ENCODE data around the gene OR2C3.
"Not testable (repeated sequence)": the region's sequence is repeated elsewhere in the genome, so short reads cannot be mapped to it uniquely, and the experiment has no call there.

Gene OR2C3

DNA sequence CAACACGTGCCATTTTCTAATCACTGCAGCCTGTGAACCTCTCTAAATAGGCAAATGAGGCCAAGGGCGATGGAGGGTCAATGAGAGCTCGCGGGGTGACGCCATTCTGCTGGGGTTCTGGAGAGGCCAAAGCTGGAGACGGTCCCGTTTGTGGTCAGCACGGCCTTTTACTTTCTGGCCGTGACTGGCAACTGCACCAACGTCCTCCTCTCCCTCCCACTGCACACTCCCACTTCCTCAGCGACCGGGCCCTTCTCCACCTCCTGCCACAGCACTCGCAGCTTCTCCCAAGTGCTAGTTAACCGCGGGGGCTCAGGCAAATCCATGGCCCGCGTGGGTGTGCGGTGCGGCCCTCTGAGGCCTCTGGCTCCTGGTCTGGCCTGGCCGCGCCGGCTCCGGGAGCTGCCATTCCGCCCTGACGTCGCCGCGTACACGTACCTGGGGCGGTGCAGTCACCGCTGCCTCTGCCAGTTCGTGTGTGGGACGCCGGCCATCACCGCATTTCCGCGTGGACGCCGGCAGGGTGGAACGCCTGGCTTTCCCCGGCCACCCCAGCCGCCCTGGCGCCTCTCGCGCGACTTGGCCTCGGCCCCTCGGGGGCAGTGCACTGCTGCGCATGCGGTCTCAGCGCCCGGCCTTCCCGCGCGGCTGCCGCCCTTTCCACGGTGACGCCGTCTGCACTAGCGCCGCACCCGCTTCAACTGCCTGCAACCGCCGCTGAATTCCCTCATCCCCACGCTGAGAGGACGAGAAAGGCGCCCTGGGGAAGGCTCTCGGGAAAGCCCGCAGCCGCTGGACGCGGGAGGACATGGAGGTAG, 18.2 kb downstream of the OR2C3 start:
- DNase-seq, result no peak

GRCh38 chr1:247506831-247507230, 29.4 kb downstream of the OR2C3 start:
- no peak for DNase-seq

- no peak for DNase-seq
Observed at GRCh38 chr1:247500865-247501264, 35.4 kb downstream of the OR2C3 start.

GRCh38 chr1:247496581-247497285, 39.5 kb downstream of the OR2C3 start:
- DNase-seq, result no peak

DNA sequence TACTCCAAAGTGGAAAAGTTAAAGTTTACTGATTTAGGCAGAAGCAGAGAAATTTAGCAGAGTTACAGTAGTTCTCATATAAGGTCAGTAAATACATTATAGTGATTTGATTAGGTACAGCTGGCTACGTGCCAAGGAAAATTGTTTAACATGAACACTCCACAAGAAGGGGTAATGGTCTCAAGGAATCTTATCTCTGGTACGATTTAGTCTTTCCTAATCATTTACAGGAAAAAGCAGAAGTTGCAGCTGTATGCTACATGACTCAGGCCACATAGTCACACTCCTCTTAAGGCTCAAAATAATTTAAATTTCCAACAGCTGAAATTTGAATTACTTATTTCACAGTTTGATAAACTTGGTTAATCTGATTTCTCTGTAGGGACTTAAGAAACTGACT, 41.5 kb downstream of the OR2C3 start:
- DNase-seq, result no peak

DNA sequence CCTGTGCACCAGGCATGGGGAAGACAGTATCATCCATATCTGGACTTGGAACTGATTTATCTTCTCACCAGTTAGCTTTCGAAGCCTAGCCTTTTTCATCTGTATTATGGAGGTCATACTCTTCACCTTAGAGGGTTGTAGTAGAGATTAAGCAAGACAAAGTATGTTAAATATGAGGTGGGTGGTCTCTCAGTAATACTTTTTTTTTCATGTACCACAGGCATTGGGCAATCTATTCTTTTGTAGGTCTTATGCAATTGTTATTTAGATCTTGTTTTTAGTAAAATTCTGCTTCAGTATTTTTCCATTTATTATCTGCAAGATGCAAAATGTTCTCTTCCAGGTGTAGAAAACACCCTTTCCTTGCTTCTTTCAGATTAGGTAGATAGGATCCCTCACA, 43.1 kb downstream of the OR2C3 start:
- DNase-seq, result no peak

- DNase-seq, result no peak
Observed at GRCh38 chr1:247491328-247491727, 44.9 kb downstream of the OR2C3 start.

- DNase-seq, result no peak
Observed at GRCh38 chr1:247487057-247487456, 49.2 kb downstream of the OR2C3 start.

GRCh38 chr1:247482747-247483146, 53.5 kb downstream of the OR2C3 start:
- DNase-seq, result no peak

- DNase-seq, result not testable (repeated sequence)
Observed at GRCh38 chr1:247476328-247477058, 59.7 kb downstream of the OR2C3 start.

DNA sequence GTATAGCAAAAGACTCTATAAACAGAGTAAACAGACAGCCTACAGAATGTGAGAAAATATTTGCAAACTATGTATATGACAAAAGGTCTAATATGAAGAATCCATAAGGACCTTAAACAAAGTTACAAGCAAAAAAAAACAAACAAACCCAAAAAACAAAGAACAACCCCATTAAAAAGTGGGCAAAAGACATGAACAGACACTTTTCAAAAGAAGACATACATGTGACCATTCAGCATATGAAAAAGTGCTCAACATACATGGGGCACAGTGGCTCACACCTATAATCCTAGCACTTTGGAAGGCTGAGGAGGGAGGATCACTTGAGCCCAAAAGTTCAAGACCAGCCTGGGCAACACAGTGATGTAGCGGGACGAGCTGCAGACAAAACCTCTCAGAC, 60.4 kb downstream of the OR2C3 start:
- DNase-seq, result no peak
